GM12874 (cell line): Measurements from ENCODE around the gene RNF126.

Experiments
- TF ChIP-seq, protein P1 (sequence below): IDR thresholded peaks from 2 replicates; pipeline ENCODE4 v1.5.1; 2011; ENCODE audit warnings: low read depth, mild to moderate bottlenecking, control low read depth, low read length, moderate library complexity; ENCODE audit not compliant: insufficient read depth

Gene RNF126

DNA sequence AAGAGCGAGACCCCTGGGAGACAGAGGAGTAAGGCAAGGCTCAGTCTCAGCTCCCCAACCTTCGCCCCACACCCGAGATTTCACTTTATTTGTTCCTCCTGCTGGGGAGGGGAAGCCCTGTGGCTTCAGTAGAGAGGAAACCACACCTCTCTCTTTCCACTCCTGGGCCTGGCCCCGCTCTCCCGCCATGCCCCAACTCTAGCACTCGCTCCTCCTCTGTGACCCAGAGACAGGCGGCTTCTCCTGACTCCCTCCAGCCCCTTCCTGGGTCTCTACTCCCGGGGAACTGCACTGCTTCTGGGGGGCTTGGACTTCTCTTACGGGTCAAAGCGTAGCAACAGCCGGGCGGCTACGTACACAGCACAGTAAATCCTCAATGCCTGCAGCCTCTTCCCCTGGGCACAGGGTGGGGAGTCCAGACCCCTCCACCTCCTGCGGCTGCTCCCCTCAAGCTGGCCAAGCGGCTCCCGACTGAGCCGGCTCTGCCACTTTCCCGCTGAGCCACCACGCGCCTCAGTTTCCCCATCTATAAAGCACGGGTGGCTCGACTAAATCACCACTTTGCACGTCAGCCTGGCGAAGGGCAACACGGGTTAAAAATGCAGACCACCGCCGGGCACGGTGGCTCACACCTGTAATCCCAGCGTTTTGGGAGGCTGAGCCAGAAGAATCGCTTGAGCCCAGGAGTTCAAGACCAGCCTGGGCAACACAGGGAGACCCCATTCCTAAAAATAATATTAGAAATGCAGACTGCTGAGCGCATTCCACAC lies 1.4 kb downstream of the RNF126 start:
- TF ChIP-seq, protein P1, sequence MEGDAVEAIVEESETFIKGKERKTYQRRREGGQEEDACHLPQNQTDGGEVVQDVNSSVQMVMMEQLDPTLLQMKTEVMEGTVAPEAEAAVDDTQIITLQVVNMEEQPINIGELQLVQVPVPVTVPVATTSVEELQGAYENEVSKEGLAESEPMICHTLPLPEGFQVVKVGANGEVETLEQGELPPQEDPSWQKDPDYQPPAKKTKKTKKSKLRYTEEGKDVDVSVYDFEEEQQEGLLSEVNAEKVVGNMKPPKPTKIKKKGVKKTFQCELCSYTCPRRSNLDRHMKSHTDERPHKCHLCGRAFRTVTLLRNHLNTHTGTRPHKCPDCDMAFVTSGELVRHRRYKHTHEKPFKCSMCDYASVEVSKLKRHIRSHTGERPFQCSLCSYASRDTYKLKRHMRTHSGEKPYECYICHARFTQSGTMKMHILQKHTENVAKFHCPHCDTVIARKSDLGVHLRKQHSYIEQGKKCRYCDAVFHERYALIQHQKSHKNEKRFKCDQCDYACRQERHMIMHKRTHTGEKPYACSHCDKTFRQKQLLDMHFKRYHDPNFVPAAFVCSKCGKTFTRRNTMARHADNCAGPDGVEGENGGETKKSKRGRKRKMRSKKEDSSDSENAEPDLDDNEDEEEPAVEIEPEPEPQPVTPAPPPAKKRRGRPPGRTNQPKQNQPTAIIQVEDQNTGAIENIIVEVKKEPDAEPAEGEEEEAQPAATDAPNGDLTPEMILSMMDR: no peak

DNA sequence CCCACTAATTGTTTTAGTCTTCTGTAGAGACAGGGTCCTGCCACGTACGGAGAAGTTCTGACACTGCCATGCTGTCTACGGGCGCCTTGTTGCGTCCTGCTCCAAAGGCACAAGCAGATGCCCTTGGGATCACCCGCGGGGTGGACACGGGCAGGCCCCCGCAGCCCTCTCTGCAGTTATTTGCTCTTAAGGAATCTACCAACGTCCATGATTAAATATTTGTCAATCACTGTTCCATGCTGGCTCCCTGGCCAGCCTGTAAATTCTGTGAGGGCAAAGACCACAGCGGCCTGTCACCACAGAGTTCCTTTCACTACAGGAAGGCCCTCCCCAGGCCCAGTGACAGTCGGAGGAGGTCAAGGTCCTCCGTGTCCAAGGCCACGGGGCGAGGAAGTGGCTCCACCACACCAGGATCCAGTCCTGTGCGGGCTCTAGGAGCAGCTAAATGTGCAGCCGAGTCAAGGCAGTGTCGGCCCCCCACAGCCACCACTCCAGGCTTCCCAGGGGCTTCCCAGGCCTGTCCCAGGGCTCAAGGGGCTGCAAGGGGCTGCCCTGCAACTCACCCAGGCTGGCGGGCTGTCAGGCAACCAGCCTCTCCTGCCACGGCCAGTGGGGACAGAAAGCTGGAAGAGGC lies 2.1 kb downstream of the RNF126 start:
- TF ChIP-seq, protein P1: no peak

DNA sequence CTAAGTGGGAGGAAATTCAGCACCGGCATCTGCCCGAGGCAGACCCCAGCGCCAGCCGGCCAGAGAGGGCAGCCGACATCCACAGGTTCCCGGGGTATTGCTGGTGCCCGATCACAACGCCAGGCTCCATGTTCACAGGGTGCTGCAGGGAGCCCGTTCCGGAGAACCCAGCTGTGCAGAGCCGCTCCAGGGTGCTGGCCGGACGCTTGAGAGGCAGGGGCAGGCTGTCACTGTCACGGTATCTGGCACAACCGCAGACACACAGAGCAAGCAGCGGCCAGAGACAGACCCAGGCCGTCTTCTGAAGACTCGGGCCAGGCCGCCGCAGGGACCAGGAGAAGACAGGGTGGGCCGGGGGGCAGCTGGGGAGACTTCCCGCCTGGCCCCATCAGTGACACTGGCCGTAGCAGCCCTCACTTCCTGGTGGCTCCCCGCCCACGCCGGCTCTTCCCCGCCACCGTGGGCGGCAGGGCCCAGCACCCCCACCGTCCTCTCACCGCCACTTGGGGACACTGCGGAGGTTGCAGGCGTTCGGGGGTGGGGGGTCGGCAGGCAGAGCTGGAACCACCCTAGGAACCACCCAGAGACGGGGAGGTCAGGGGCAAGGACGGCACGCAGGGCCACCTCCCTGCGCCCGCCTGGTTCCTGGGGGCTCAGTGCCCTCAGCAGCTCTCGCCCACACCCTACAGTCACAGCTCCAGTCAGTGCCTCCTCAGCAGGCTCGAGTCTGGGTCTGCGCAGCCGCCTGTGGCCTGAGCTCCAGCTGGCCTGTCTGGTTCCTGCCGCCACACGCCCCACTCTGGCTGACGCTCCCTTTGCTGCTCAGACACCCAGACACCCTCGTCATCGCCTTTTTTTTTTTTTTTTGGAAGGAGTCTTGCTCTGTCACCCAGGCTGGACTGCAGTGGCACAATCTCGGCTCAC lies 3.8 kb downstream of the RNF126 start:
- TF ChIP-seq, protein P1: no peak

DNA sequence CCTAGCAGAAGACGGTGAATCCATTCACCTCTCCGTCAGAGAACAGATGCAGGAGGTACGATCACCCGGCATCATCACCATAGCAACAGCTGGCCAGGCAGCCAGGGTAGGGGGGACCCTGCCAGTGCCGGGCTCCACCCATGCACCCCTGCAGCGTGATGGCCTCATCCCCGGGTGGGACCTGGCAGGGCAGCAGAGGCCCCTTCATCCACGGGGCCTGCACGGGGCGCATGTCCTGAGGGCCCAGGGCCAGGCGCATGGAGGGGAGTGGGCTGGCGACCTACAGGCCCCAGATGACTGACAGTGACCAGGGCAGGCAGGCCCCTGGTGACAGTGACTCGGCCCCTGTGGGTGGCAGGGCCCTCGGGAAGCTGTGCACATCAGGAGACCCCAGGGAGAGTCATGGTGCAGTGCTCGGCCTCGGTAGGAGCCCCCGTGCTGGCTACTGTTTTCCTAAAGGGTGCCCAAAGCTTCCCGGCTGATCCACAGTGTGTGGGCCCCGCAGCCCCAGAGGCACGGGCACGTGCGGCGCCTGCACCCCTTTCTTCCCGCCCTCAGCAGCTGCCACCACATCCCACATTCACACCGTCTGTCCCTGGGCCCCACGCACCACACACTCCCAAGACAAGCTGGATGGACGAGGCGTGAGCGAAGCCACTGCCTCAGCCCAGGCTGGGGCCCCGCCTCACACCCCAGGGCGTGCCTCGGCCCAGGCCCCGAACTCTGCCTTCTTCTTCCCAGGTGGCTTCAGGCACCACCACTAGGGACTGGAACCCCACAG lies 4.8 kb downstream of the RNF126 start:
- TF ChIP-seq, protein P1: no peak

DNA sequence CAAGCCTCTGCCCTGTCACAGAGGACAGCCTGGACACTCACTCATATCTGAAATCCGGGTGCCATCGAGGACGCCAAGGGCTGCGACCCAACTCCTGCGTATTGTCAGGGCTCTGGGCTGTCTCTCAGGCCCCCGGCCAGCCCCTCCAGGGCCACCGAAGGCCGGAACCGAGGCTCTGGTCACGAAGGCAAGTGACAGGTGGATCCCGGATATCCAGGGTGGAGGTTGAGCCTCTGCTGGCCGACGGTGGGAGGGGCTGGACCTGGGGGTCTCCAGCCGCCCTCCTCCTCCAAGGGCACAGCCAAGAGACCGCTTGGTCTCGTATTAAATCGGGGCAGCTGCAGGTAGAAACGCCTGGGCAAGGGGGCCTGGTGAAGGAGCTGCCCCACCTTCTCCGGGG lies 5.4 kb downstream of the RNF126 start:
- TF ChIP-seq, protein P1: no peak

DNA sequence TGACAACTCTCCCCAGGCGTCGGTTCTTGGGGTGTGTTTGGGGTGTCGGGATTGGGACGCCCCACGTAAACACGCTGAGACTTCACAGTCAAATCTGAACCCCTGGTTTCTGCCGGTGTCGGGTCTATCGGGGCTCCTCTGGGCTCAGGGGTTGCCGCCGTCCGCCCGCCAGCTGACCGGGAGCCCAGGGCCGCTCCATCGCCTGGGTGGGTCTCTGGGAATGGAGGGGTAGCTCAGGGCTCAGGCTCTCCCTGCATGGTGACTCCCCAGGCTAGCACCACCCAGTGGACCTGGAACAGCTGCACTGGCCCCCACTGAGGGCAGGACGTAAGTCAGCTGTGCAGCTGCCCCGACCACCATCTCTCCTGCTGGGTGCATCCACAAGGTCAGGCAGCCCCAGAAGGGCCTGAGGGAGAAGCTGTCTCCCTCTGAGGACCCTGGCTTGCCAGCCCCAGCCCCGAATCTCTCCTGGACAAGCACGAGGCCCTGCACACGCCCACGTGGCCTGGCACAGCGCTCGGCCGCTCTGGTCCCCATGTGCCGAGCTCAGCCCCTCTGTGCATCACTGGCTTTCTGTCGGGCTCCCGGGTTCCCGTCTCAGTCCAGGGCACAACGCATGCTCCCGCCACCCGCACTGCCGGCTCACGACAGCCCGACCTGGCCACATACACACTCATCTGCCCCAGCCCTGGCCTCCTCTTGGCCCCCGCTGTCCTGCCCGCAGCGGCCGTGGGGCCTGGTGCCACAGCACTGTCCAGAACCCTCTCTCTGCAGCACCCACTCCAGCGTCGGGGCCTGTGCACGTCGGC lies 6.1 kb downstream of the RNF126 start:
- TF ChIP-seq, protein P1: no peak
